ENCODE data around the gene TEX35.

TEX35 gene

GRCh38 chr1:178527117-178527516 is 14.2 kb downstream of the TEX35 start:
- no peak for DNase-seq

GRCh38 chr1:178528228-178528952 is 15.5 kb downstream of the TEX35 start:
- DNase-seq = no peak

- DNase-seq = no peak
Measured at GRCh38 chr1:178528953-178529335, 16.0 kb downstream of the TEX35 start.

GRCh38 chr1:178529364-178530036 is 16.6 kb downstream of the TEX35 start:
- no peak for DNase-seq

- DNase-seq = no peak
Measured at GRCh38 chr1:178530037-178530402, 17.1 kb downstream of the TEX35 start.

- no peak for DNase-seq
Measured at GRCh38 chr1:178530502-178530901, 17.6 kb downstream of the TEX35 start.

- no peak for DNase-seq
Measured at GRCh38 chr1:178531887-178532286, 19.0 kb downstream of the TEX35 start.

- DNase-seq = peak; percentile 74
Measured at GRCh38 chr1:178532392-178532791, 19.5 kb downstream of the TEX35 start.

GRCh38 chr1:178533121-178533946 is 20.4 kb downstream of the TEX35 start:
- DNase-seq = no peak

GRCh38 chr1:178534137-178534868 is 21.4 kb downstream of the TEX35 start:
- no peak for DNase-seq

- no peak for DNase-seq
Measured at GRCh38 chr1:178536329-178536728, 23.4 kb downstream of the TEX35 start.

- DNase-seq = no peak
Measured at GRCh38 chr1:178536844-178537371, 24.0 kb downstream of the TEX35 start.

GRCh38 chr1:178537382-178538090 is 24.6 kb downstream of the TEX35 start:
- no peak for DNase-seq

GRCh38 chr1:178538192-178538916 is 25.4 kb downstream of the TEX35 start:
- no peak for DNase-seq

GRCh38 chr1:178539291-178539690 is 26.4 kb downstream of the TEX35 start:
- DNase-seq = no peak

GRCh38 chr1:178540204-178540603 is 27.3 kb downstream of the TEX35 start:
- DNase-seq = no peak

GRCh38 chr1:178540646-178541045 is 27.7 kb downstream of the TEX35 start:
- no peak for DNase-seq

- DNase-seq = no peak
Measured at GRCh38 chr1:178541379-178541778, 28.5 kb downstream of the TEX35 start.

- peak; percentile 31 for DNase-seq
Measured at GRCh38 chr1:178541829-178542553, 29.1 kb downstream of the TEX35 start.

- peak; percentile 84 for DNase-seq
Measured at GRCh38 chr1:178542554-178543289, 29.8 kb downstream of the TEX35 start.
